H1 (cell line): ENCODE measurements around the gene C16orf89. TPM values are rescaled to one million over a fixed set of nuclear protein-coding genes. Genes with fewer than 3 reads are reported as not detected.
"Not testable (repeated sequence)": the region's sequence is repeated elsewhere in the genome, so short reads cannot be mapped to it uniquely, and the experiment has no call there.

ENCODE experiments used
- CTCF ChIA-PET: fragments of 300-600 bp; sonication (Branson Sonifier 250); formaldehyde crosslinking; loops from one replicate; lab custom pipeline; 2021; ENCODE audit not compliant: partially characterized antibody; lab: Charles Lee
- POLR2A ChIA-PET: fragments of 300-600 bp; sonication (Branson Sonifier 250); formaldehyde crosslinking; loops from one replicate; lab custom pipeline; 2021; ENCODE audit warnings: inconsistent platforms; ENCODE audit not compliant: partially characterized antibody; lab: Charles Lee
- DNase-seq, 2 experiments: peaks; one replicate each; pipeline versions ENCODE4 v3.0.0 to v3.0.0-alpha.2; 2010 to 2022; ENCODE audit warnings: low spot score in 2 of 2, low read depth in 1 of 2, mixed read lengths in 1 of 2
- FAIRE-seq: peaks from 2 replicates; lab custom pipeline; 2011; peaks lifted over from hg19 to GRCh38; lab: Jason Lieb, UNC
- H2AFZ ChIP-seq: 2 replicates; pipeline ENCODE4 v1.8.1; 2012; ENCODE audit warnings: low read length, inconsistent platforms
- H2AK5ac ChIP-seq: 2 replicates; pipeline ENCODE4 v1.6.1; 2013; ENCODE audit warnings: low read depth, low read length
- H2BK120ac ChIP-seq: replicated peaks from 2 replicates; pipeline ENCODE3; 2013; ENCODE audit warnings: low read depth, low read length, inconsistent platforms
- H2BK12ac ChIP-seq: 2 replicates; pipeline ENCODE4 v1.6.1; 2013; ENCODE audit warnings: low read depth, low read length
- H2BK15ac ChIP-seq: 2 replicates; pipeline ENCODE4 v1.6.1; 2013; ENCODE audit warnings: low read length
- H2BK20ac ChIP-seq: 2 replicates; pipeline ENCODE4 v1.6.1; 2013; ENCODE audit warnings: low read length
- H2BK5ac ChIP-seq: 2 replicates; pipeline ENCODE4 v1.6.1; 2013; ENCODE audit warnings: low read depth, low read length
- H3K14ac ChIP-seq: 2 replicates; pipeline ENCODE4 v1.6.1; 2013; ENCODE audit warnings: inconsistent platforms; ENCODE audit not compliant: insufficient read length
- H3K18ac ChIP-seq: 2 replicates; pipeline ENCODE4 v1.6.1; 2013; ENCODE audit warnings: low read length; ENCODE audit errors: extremely low read depth
- H3K23ac ChIP-seq: 2 replicates; pipeline ENCODE4 v1.6.1; 2013; ENCODE audit warnings: inconsistent platforms; ENCODE audit not compliant: insufficient read length
- H3K23me2 ChIP-seq: 2 replicates; pipeline ENCODE4 v1.6.1; 2013; ENCODE audit warnings: low read depth, low read length
- H3K27ac ChIP-seq: 2 replicates; pipeline ENCODE4 v1.6.1; 2011; ENCODE audit warnings: low read depth, low read length, inconsistent platforms
- H3K27me3 ChIP-seq, 4 experiments: replicated peaks in 1 of 4; 1 replicate in 1 of 4; 2 replicates in 3 of 4; pipeline versions ENCODE4 v1.6.1 to v1.8.1; 2011 to 2013; ENCODE audit warnings: low read length in 3 of 4, mild to moderate bottlenecking in 3 of 4, inconsistent platforms in 2 of 4, mixed read lengths in 2 of 4, moderate library complexity in 1 of 4; ENCODE audit not compliant: control insufficient read depth in 3 of 4, insufficient read depth in 3 of 4; ENCODE audit errors: extremely low read depth in 1 of 4
- H3K36me3 ChIP-seq, 4 experiments: 2 replicates each; pipeline versions ENCODE4 v1.6.1 to v1.8.1; 2011 to 2013; ENCODE audit warnings: mild to moderate bottlenecking in 4 of 4, low read length in 3 of 4, moderate library complexity in 2 of 4, control low read depth in 1 of 4, inconsistent platforms in 1 of 4; ENCODE audit not compliant: insufficient read depth in 4 of 4, control insufficient read depth in 2 of 4
- H3K4ac ChIP-seq: replicated peaks from 2 replicates; pipeline ENCODE3; 2013; ENCODE audit warnings: low read length, low read depth, mixed read lengths, inconsistent platforms; ENCODE audit not compliant: insufficient read length
- H3K4me1 ChIP-seq, 4 experiments: replicated peaks in 1 of 4; 1 replicate in 1 of 4; 2 replicates in 3 of 4; pipeline versions ENCODE4 v1.6.1 to v1.8.1; 2011 to 2013; ENCODE audit warnings: low read length in 3 of 4, inconsistent platforms in 2 of 4, mixed read lengths in 1 of 4; ENCODE audit not compliant: insufficient read depth in 4 of 4, control insufficient read depth in 3 of 4
- H3K4me2 ChIP-seq, 2 experiments: 2 replicates each; pipeline versions ENCODE4 v1.6.1 to v1.8.1; 2011 to 2013; ENCODE audit warnings: low read depth in 2 of 2, low read length in 2 of 2, control low read depth in 1 of 2, inconsistent platforms in 1 of 2, mild to moderate bottlenecking in 1 of 2; ENCODE audit not compliant: insufficient read depth in 1 of 2
- H3K4me3 ChIP-seq, 4 experiments: fragments of 200-600, 300-600 bp in 1 of 4; sonication (generic), shearing (Covaris generic), sonication (Bioruptor Twin) in 1 of 4; 2 replicates each; pipeline versions ENCODE4 v1.5.1 to v1.8.1; 2011 to 2016; ENCODE audit warnings: low read length in 4 of 4, low read depth in 3 of 4, control low read depth in 2 of 4, inconsistent platforms in 2 of 4, mild to moderate bottlenecking in 2 of 4, mixed read lengths in 1 of 4, moderate library complexity in 1 of 4; ENCODE audit not compliant: insufficient read depth in 2 of 4; ENCODE audit errors: extremely low read depth in 1 of 4
- H3K56ac ChIP-seq: replicated peaks from 2 replicates; pipeline ENCODE3; 2013; ENCODE audit warnings: low read depth, mild to moderate bottlenecking, mixed read lengths, low read length, inconsistent platforms; ENCODE audit not compliant: insufficient read length
- H3K79me1 ChIP-seq: 2 replicates; pipeline ENCODE4 v1.6.1; 2013; ENCODE audit warnings: low read depth, low read length, control low read depth
- H3K79me2 ChIP-seq, 2 experiments: 2 replicates each; pipeline versions ENCODE4 v1.6.1 to v1.8.1; 2012 to 2013; ENCODE audit warnings: low read length in 2 of 2, mild to moderate bottlenecking in 2 of 2, inconsistent platforms in 1 of 2; ENCODE audit not compliant: insufficient read depth in 2 of 2, control insufficient read depth in 1 of 2
- H3K9ac ChIP-seq, 4 experiments: replicated peaks in 1 of 4; 1 replicate in 1 of 4; 2 replicates in 3 of 4; pipeline versions ENCODE4 v1.6.1 to v1.8.1; 2011 to 2013; ENCODE audit warnings: low read depth in 3 of 4, low read length in 3 of 4, control low read depth in 2 of 4, mild to moderate bottlenecking in 2 of 4, moderate library complexity in 2 of 4, inconsistent platforms in 1 of 4; ENCODE audit errors: extremely low read depth in 1 of 4
- H3K9me3 ChIP-seq, 2 experiments: 2 replicates each; pipeline versions ENCODE4 v1.6.1 to v1.8.1; 2012 to 2013; ENCODE audit warnings: mild to moderate bottlenecking in 2 of 2, moderate library complexity in 2 of 2, control low read depth in 1 of 2, inconsistent platforms in 1 of 2, low read depth in 1 of 2, low read length in 1 of 2, mixed read lengths in 1 of 2; ENCODE audit not compliant: insufficient read depth in 2 of 2
- H4K20me1 ChIP-seq, 2 experiments: replicated peaks in 1 of 2; 2 replicates each; pipeline versions ENCODE3 to v1.8.1; 2011 to 2013; ENCODE audit warnings: inconsistent platforms in 2 of 2, low read length in 2 of 2, mild to moderate bottlenecking in 1 of 2; ENCODE audit not compliant: insufficient read depth in 2 of 2, control insufficient read depth in 1 of 2
- H4K5ac ChIP-seq: 2 replicates; pipeline ENCODE4 v1.6.1; 2013; ENCODE audit warnings: low read length, low read depth, mixed read lengths, inconsistent platforms; ENCODE audit not compliant: insufficient read length
- H4K8ac ChIP-seq: 2 replicates; pipeline ENCODE4 v1.8.0; 2013; ENCODE audit warnings: mild to moderate bottlenecking, moderate library complexity, low read length, inconsistent platforms; ENCODE audit not compliant: insufficient read depth; ENCODE audit errors: extremely low read depth
- H4K91ac ChIP-seq: replicated peaks from 2 replicates; pipeline ENCODE3; 2013; ENCODE audit warnings: low read length, mixed read lengths, inconsistent platforms; ENCODE audit not compliant: insufficient read length
- WGBS, 2 experiments: shearing (Covaris generic) in 1 of 2; methylation state at CpG; one replicate each; pipeline versions ENCODE4 v1.1.6 to v1.1.7; 2013 to 2015; ENCODE audit warnings: low lambda C conversion rate in 2 of 2, mixed read lengths in 2 of 2, inconsistent platforms in 1 of 2, low coverage in 1 of 2, missing lambda C conversion rate in 1 of 2; ENCODE audit not compliant: insufficient replicate concordance in 2 of 2, insufficient coverage in 1 of 2, insufficient read length in 1 of 2; ENCODE audit errors: extremely low coverage in 1 of 2, missing lambda C conversion rate in 1 of 2; 5-methylcytosine and 5-hydroxymethylcytosine counted together
- polyA plus RNA-seq, 7 experiments: library from polyadenylated mRNA; depleted of rRNA in 3 of 7; stranded (reverse) in 5 of 7; unstranded in 2 of 7; fragments of >200 nt in 5 of 7; fragments of 200-250 nt in 2 of 7; gene quantifications; 1 replicate in 5 of 7; 2 replicates in 1 of 7; 4 replicates in 1 of 7; pipeline versions ENCODE4 v1.2.1 to v1.2.3, GENCODE V29; 2011 to 2013; ENCODE audit warnings: missing spikeins in 2 of 7, mixed read lengths in 2 of 7
- total RNA-seq: library from RNA; stranded (reverse); fragmentation: NEBNext Ultra II Directional; extraction: Animal tissue kit (Norgen Biotek cat#: 25700); gene quantifications from 2 replicates; pipeline ENCODE4 v1.2.1, GENCODE V29; 2021

C16orf89 gene
- total and polyA plus RNA-seq, 2 of the 8 experiments (the other 6 are each of a cell fraction or from before 2014, with no cell fraction given) = 6.7 to 9.9 TPM

DNA sequence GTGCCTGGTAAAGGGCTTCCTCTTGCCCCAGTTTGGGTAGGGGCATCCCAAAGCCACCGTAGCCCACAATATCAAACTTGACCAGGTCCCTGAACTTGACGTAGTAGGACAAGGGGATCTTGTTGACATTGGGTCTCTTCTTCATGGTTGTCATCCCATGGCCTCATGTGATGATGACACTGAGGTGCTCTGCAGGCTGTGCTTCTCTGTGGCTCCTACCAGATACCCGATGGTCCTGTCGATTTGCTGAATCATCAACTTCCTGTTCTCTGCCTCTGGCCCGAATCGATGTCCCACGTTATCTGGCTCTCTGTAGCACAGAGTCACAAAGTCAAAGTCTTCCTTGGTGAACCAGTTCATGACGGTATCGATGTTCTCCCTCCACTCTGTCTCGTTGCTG, 45.2 kb upstream of the C16orf89 start:
- H4K5ac ChIP-seq, H3K4me1 ChIP-seq, H2BK120ac ChIP-seq, H3K4me2 ChIP-seq, CTCF ChIA-PET, H3K9me3 ChIP-seq, H2BK15ac ChIP-seq, H3K27me3 ChIP-seq, H3K23me2 ChIP-seq, H3K79me1 ChIP-seq, H3K36me3 ChIP-seq, H3K14ac ChIP-seq, H3K23ac ChIP-seq, H3K18ac ChIP-seq, H3K56ac ChIP-seq, H2AK5ac ChIP-seq, H4K8ac ChIP-seq, FAIRE-seq, H2BK12ac ChIP-seq, H4K91ac ChIP-seq, H3K9ac ChIP-seq, H2BK20ac ChIP-seq, H3K4ac ChIP-seq, H3K79me2 ChIP-seq, POLR2A ChIA-PET, H3K27ac ChIP-seq, H2AFZ ChIP-seq, DNase-seq, H3K4me3 ChIP-seq, H4K20me1 ChIP-seq, H2BK5ac ChIP-seq: not testable (repeated sequence)
- WGBS, 2 experiments = 93% methylated on average over 10 of the region's 10 CpGs; no CpG with 5 or more reads in 1 of the 2 experiments
